Measurements from ENCODE around the gene LEKR1. TPM values are rescaled to one million over a fixed set of nuclear protein-coding genes. Genes with fewer than 3 reads are reported as not detected.
"Not testable (repeated sequence)": the region's sequence is repeated elsewhere in the genome, so short reads cannot be mapped to it uniquely, and the experiment has no call there.

LEKR1 gene
- 0.60 TPM for polyA plus RNA-seq (2013, experiment 1 of 2; ENCODE audit: insufficient read length)
- not detected for polyA plus RNA-seq (2013, experiment 2 of 2; ENCODE audit: insufficient read length)

- peak; percentile 87 for DNase-seq
Measured at GRCh38 chr3:156826144-156826895, at the start of gene LEKR1. LEKR1 (plus strand) TSS chr3:156826353; CDS start chr3:156829330, 2,977 bp downstream.

- DNase-seq = no peak
Measured at GRCh38 chr3:156776871-156777270, 49.3 kb upstream of the LEKR1 start.

- DNase-seq = peak; percentile 75
Measured at GRCh38 chr3:156781310-156782230, 44.6 kb upstream of the LEKR1 start.

GRCh38 chr3:156782319-156782718 is 43.8 kb upstream of the LEKR1 start:
- DNase-seq = no peak

DNA sequence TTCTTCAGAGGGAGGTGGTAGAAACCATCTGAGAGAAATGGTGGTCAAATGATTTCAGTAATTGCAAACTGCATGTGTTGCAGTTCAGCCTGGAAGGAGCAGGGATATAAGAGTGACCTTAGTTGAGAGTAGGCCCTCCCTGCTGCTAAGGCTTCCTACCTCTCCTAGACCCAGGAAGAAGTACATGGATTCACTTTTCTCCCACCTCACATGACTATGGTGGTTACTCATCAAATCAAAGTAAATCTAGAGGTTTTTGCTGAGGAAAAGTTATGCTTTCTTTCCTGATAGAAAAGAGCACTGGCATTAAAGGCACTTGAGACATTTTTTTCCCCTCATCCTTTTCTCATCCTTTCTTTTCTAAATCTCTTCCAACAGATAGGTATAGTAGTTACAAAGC is 43.2 kb upstream of the LEKR1 start:
- DNase-seq = no peak

DNA sequence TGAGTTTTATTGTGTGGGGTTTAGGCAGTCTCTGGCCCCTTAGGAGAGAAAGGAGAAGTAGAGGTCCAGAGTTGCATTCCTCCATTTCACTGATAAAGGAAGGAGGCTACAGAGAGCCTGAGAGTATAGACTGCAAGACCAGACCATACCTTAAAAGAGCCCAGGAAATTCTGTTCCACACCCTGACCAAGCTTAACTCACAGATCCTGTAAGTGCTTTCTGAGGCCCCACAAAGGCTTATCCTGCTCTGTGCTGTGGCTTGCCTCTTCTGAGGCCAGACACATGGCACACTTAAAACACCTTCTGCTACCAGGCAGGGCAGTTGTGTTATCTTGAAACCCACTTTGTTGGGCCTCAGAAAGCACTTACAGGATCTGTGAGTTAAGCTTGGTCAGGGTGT is 39.2 kb upstream of the LEKR1 start:
- DNase-seq = no peak

DNA sequence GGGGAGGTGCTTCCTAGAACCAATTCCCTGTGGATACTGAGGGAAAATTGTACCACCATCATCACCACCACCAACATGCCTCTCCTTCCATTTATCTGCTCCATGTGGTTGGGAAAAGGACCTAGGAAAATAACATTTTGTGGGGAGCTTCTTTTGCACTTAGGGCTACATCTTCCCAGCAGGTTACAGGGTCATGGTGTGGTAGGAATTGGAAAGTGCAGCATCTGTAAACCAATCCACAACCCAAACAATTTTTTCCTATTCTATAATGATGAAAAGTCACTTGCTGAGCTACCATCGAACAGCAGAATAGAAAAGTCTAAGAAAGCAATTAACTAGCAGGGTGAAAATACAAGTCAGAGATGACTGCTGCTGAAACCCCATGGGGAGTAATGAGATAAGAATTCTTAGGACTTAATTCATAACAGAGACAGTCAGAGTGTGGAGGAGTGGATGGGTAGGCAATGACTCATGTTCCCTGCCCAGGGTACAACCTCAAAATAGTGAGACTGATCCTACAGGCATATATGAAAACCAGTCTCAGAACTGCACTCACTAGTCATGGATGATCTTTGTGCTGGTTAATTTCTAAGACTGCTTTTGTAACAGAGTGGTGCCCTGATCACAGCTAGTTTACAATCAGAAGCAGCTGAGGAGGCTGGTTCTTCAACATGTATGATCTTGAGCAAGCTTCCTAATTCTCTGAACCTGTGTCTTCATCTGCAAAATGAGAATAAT is 38.1 kb upstream of the LEKR1 start:
- DNase-seq = peak; percentile 97

GRCh38 chr3:156788846-156789245 is 37.3 kb upstream of the LEKR1 start:
- no peak for DNase-seq

- no peak for DNase-seq
Measured at GRCh38 chr3:156790156-156790555, 36.0 kb upstream of the LEKR1 start.

DNA sequence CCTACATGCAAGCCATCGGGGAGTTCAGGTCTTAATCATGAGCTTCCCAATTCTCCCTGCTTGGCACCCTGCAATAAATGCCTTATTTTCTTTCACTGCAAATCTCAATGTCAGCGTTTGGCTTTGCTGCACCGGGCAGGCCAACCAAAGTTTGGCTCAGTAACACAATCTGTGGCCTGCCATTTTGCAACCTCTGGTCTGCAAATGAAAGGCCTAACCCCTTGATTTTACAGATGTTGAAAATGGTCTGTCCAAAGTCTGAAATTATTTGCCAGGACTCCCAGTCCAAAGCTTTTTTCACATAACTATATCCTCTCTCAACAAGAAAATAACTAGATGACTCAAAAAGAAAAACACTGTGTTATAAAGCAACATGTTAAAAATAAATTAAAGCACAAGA is 34.0 kb upstream of the LEKR1 start:
- peak; percentile 37 for DNase-seq

GRCh38 chr3:156792536-156792935 is 33.6 kb upstream of the LEKR1 start:
- DNase-seq = no peak

GRCh38 chr3:156792945-156793344 is 33.2 kb upstream of the LEKR1 start:
- DNase-seq = peak; percentile 67

GRCh38 chr3:156793400-156793799 is 32.8 kb upstream of the LEKR1 start:
- DNase-seq = no peak

GRCh38 chr3:156793851-156794250 is 32.3 kb upstream of the LEKR1 start:
- no peak for DNase-seq

DNA sequence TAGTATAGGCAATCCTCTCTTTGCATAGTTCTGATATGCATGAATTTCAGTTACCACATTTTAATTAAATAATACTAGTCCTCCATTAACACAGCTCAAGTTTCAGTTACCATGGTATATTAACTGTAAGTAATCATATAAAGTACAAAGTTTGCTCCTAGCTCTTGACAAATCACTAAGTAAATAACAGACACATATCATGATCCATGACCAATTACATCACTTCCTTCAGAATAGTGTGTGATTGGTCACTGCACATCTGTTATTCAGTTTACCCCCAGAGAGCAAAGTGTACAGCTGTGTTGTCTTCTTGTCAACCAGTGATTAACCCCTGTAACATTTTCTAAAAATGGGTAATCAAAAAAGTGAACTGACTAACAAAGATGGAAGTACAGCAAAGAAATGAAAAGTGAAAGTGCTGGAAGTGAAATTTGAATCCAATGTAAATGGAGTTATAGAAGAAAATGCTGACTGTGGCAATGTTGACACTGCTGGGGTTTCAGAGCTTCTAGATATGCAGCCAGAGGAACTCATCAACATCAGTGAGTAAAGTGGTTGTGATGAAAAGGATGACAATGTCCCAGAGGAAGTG is 30.2 kb upstream of the LEKR1 start:
- DNase-seq = no peak

DNA sequence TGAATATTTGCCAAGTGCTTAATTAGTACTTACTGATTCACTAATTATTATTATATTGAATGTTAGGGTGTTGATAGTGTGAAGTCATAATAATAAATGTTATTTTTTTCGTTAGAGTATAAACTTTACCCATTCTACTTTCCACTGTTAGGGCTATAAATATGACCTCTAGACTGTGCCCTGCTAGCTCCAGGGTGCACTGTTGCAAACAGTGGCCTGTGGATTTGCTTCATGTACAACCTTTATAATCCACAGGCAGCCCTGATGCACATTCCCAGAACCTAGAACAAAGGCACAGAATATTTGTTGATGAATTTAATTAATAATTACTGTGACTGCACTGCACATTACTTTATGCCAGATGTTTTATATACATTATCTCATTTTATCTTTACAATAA is 28.8 kb upstream of the LEKR1 start:
- DNase-seq = no peak

DNA sequence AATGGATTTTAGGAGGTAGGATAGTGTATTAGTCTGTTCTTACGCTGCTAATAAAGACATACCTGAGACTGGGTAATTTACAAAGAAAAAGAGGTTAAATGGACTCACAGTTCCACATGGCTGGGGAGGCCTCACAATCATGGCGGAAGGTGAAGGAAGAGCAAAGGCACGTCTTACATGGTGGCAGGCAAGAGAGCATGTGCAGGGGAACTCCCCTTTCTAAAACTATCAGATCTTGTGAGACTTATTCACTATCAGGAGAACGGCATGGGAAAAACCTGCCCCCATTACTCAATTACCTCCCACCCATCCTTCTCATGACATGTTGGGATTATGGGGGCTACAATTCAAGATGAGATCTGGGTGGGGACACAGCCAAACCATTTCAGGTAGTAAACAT is 25.9 kb upstream of the LEKR1 start:
- DNase-seq = not testable (repeated sequence)

- DNase-seq = no peak
Measured at GRCh38 chr3:156801746-156802145, 24.4 kb upstream of the LEKR1 start.

GRCh38 chr3:156802821-156803606 is 23.1 kb upstream of the LEKR1 start:
- no peak for DNase-seq

DNA sequence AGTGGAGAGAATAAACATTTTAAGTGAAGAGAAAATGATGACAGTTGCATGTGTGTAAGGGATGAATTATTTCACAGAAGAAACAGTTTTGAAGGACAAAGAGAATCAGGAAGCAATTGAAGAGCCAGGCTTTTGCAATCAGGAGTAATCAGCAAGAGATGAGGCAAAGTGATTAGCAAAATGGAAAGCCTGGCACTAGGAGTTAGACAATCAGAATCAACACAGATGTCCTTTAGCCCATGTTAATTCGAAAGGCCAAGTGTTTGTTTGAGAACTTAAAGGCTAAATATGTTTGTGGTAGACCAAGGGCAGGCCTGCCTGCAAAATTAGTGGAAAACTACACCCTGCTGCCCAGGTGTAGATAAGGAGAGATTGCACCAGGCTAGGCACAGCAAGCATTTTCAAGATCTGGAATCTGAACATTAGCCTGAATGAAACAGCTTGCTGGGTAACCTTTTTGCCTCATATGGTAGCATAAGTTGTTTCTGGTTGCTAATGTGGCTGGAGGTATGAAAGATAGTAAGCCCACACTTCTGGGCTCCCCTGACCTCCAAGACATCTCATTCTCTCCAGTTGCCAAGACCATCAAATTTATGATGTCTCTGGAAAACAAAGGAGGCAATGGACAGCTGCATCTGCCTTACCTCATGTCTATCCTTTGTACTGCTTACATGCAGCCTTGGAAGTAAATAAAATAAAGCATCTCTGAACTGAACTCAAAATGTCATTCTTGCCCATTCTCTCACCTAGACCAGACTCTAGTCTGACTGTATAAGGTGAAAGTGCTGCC is 22.0 kb upstream of the LEKR1 start:
- no peak for DNase-seq

- no peak for DNase-seq
Measured at GRCh38 chr3:156806698-156807097, 19.5 kb upstream of the LEKR1 start.
